Natural killer cell (primary cell): Measurements from ENCODE around the gene PARD3B. TPM values are rescaled to one million over a fixed set of nuclear protein-coding genes. Genes with fewer than 3 reads are reported as not detected.

Experiments
- ATAC-seq, 3 donors: fragments of 150-1000 bp in 2 of 3; fragments of 200-7000 bp in 1 of 3; cut with Tn5 transposase; 1 replicate in 1 of 3; 2 replicates in 2 of 3; pipeline ENCODE4 v1.10.0; 2021; ENCODE audit warnings: mild to moderate bottlenecking in 2 of 3, moderate library complexity in 2 of 3
- DNase-seq, 2 donors: peaks; one replicate each; pipeline versions ENCODE4 v3.0.0 to v3.0.0-alpha.2; 2013 to 2021; ENCODE audit warnings: mixed read lengths in 1 of 2
- H3K27ac ChIP-seq: one replicate; pipeline ENCODE4 v1.5.1; 2013; ENCODE audit warnings: mild to moderate bottlenecking, low read length
- H3K27me3 ChIP-seq: one replicate; pipeline ENCODE4 v1.6.1; 2013; ENCODE audit warnings: low read length; ENCODE audit not compliant: control insufficient read depth, insufficient read depth
- H3K36me3 ChIP-seq: one replicate; pipeline ENCODE4 v1.6.1; 2013; ENCODE audit warnings: low read length; ENCODE audit not compliant: control insufficient read depth, insufficient read depth
- H3K4me1 ChIP-seq: one replicate; pipeline ENCODE4 v1.6.1; 2013; ENCODE audit warnings: low read length; ENCODE audit not compliant: control insufficient read depth, insufficient read depth
- H3K4me3 ChIP-seq: one replicate; pipeline ENCODE4 v1.5.1; 2013; ENCODE audit warnings: low read length
- H3K9me3 ChIP-seq: one replicate; pipeline ENCODE4 v1.6.1; 2013; ENCODE audit warnings: low read length; ENCODE audit not compliant: control insufficient read depth, insufficient read depth
- H3K27ac Mint-ChIP-seq, 2 donors: one replicate each; pipeline ENCODE4 v1.8.0; 2022; ENCODE audit warnings: mild to moderate bottlenecking in 2 of 2, mixed read lengths in 2 of 2, moderate library complexity in 1 of 2
- H3K27me3 Mint-ChIP-seq, 2 donors: one replicate each; pipeline ENCODE4 v1.8.0; 2022; ENCODE audit warnings: low read depth in 2 of 2, mixed read lengths in 2 of 2
- H3K36me3 Mint-ChIP-seq: one replicate; pipeline ENCODE4 v1.8.0; 2022; ENCODE audit warnings: mixed read lengths
- H3K4me1 Mint-ChIP-seq, 2 donors: one replicate each; pipeline ENCODE4 v1.8.0; 2022; ENCODE audit warnings: mixed read lengths in 2 of 2
- H3K4me3 Mint-ChIP-seq: one replicate; pipeline ENCODE4 v1.8.0; 2022; ENCODE audit warnings: mild to moderate bottlenecking, moderate library complexity, mixed read lengths
- H3K9me3 Mint-ChIP-seq, 2 donors: one replicate each; pipeline ENCODE4 v1.8.0; 2022; ENCODE audit warnings: mixed read lengths in 2 of 2
- WGBS: methylation state at CpG from one replicate; pipeline ENCODE4 v1.1.7; 2013; ENCODE audit warnings: missing lambda C conversion rate; ENCODE audit not compliant: insufficient coverage; 5-methylcytosine and 5-hydroxymethylcytosine counted together
- intact Hi-C: fragments of 100-400 bp; cut with micrococcal nuclease; formaldehyde crosslinking; loops from one replicate; pipeline ENCODE4 v1.14.2; 2022
- total RNA-seq, 4 donors: library from RNA; stranded (reverse); fragments of 120-200 nt in 1 of 4; gene quantifications; one replicate each; pipeline versions ENCODE4 v1.2.3 to v1.2.4, GENCODE V29; 2013 to 2022
- TF ChIP-seq, protein P1 (sequence below): fragments of 200-600 bp; IDR thresholded peaks from one replicate; pipeline ENCODE4 v1.8.0; 2022; ENCODE audit warnings: antibody characterized with exemption

Gene PARD3B
- total RNA-seq, 3 donors from 2014 or later (not counting 1 experiment from before 2014, with no cell fraction given), result 0.13 to 0.45 TPM; not detected in 1

DNA sequence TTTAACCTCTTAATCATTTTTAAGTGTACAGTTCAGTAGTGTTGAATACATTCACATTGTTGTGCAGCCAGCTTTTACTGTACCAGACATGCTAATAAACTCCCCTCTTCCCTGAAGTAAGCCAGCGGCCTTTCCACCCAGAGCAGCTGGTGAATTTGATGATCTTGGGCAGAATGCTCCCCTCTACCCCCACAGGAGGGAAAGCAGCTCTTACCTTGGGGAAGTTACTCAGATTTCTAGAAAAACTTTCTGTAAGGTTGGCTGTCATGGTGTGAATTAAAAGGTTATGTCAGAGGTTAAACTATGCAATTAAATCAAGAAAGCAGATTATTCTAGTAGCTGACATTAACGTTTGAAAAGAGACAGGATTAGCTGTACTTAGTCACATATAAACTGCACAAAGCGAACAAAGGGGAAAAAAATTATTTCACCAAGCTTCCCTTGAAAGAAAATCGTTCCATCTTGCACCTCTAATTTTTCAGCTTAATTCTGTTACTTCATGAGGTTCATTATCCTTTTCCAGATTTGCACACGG is 738.5 kb downstream of the PARD3B start:
- Histone ChIP-seq H3K9me3 (no peaks in the 10 kb centered on the region), H3K27ac (no peak overlapping the region), H3K4me1 (no peaks in the 10 kb centered on the region), H3K27me3 (no peaks in the 10 kb centered on the region), H3K4me3 (no peak overlapping the region), H3K36me3 (no peaks in the 10 kb centered on the region)
- TF ChIP-seq, protein P1, sequence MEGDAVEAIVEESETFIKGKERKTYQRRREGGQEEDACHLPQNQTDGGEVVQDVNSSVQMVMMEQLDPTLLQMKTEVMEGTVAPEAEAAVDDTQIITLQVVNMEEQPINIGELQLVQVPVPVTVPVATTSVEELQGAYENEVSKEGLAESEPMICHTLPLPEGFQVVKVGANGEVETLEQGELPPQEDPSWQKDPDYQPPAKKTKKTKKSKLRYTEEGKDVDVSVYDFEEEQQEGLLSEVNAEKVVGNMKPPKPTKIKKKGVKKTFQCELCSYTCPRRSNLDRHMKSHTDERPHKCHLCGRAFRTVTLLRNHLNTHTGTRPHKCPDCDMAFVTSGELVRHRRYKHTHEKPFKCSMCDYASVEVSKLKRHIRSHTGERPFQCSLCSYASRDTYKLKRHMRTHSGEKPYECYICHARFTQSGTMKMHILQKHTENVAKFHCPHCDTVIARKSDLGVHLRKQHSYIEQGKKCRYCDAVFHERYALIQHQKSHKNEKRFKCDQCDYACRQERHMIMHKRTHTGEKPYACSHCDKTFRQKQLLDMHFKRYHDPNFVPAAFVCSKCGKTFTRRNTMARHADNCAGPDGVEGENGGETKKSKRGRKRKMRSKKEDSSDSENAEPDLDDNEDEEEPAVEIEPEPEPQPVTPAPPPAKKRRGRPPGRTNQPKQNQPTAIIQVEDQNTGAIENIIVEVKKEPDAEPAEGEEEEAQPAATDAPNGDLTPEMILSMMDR, result no peak
- Mint-ChIP-seq H3K4me1 (no peaks in the 10 kb centered on the region), H3K9me3 (peaks cover 0 to 4% of the 10 kb centered on the region in 2 donors), H3K27me3 (peaks cover 0 to 3% of the 10 kb centered on the region in 2 donors), H3K4me3 (no peak overlapping the region), H3K36me3 (no peaks in the 10 kb centered on the region), H3K27ac (no peak overlapping the region)
- WGBS, result 79% methylated on average over 5 of the region's 5 CpGs
- DNase-seq (no peak), ATAC-seq (no peak)
- intact Hi-C loops, result no loop called here

DNA sequence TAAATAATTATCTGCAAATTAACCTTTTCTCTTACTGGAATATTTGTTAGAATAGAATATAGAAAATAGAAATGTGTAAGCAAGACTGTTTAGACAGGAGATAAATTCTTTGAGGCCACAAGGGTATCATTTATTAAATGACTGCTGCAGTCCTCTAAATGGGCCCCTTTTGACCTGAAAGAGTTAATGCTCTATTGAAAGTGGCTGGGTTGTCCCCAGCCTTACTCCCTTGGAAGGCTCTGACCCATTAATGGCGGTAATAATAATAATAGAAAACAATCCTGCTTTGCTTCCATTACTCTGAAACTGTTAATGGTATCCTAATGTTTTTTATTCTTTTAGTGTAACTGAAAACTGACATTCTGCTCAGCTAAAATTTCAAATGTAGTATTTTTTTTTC is 739.1 kb downstream of the PARD3B start:
- Histone ChIP-seq H3K27ac (no peak overlapping the region), H3K9me3 (no peaks in the 10 kb centered on the region), H3K4me3 (no peak overlapping the region), H3K27me3 (no peaks in the 10 kb centered on the region), H3K36me3 (no peaks in the 10 kb centered on the region), H3K4me1 (no peaks in the 10 kb centered on the region)
- no peak for ATAC-seq
- Mint-ChIP-seq H3K4me1 (no peaks in the 10 kb centered on the region), H3K27me3 (peaks cover 0 to 3% of the 10 kb centered on the region in 2 donors), H3K27ac (no peak overlapping the region), H3K36me3 (no peaks in the 10 kb centered on the region), H3K4me3 (no peak overlapping the region), H3K9me3 (peaks cover 0 to 4% of the 10 kb centered on the region in 2 donors)
- DNase-seq, result no peak
- TF ChIP-seq, protein P1, result no peak
- intact Hi-C loops, result no loop called here
- WGBS, result no CpG with 5 or more reads among the region's 1 CpG

DNA sequence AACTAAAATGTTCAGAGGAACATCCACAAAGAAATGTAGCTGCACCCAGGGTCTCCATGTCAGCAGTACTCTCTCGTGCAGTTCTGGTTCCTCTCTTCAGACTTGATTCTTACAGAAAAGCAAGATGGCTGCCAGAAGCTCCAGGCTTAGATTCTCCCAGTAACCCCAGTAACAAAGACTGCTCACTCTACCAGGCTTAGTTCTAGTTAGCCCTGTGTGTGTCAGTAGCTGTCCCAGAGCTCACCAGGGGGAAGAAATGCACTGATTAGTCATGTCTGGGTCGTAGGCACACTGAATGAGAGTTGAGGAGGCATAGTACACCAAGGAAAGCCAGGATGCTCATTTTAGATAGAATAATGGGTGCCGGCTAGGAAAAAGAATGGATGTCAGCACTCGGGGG is 742.0 kb downstream of the PARD3B start:
- Mint-ChIP-seq H3K4me3 (no peak overlapping the region), H3K36me3 (no peaks in the 10 kb centered on the region), H3K4me1 (no peaks in the 10 kb centered on the region), H3K9me3 (peaks cover 0 to 4% of the 10 kb centered on the region in 2 donors), H3K27me3 (peaks cover 0 to 3% of the 10 kb centered on the region in 2 donors), H3K27ac (no peak overlapping the region)
- TF ChIP-seq, protein P1, result no peak
- H3K4me1 ChIP-seq, result no peaks in the 10 kb centered on the region
- no peaks in the 10 kb centered on the region for H3K36me3 ChIP-seq
- intact Hi-C loops, result no loop called here
- no peak overlapping the region for H3K27ac ChIP-seq
- ATAC-seq (no peak), DNase-seq (no peak)
- 80% methylated on average over 4 of the region's 4 CpGs for WGBS
- H3K4me3 ChIP-seq, result no peak overlapping the region
- H3K9me3 ChIP-seq, result no peaks in the 10 kb centered on the region
- H3K27me3 ChIP-seq, result no peaks in the 10 kb centered on the region

DNA sequence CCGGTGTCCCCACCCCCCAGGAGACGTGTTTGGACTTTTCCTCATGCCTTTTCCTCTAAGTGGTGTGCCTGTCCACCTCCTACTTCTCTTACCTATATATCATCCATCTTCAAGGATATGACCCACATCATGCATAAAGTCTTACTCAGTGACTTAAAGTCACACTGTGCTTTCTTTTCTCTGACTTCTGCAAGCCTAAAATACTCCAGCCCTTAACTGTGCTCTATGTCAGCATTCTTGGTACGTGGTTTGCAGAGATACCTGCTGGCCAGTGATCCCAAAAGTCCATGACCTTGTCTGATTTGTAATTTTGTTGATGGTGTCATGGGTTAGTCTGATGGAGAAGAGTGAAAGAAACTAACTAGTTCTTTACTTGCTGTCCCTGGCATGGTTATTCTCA is 743.4 kb downstream of the PARD3B start:
- H3K9me3 ChIP-seq, result no peaks in the 10 kb centered on the region
- no peaks in the 10 kb centered on the region for H3K4me1 ChIP-seq
- Mint-ChIP-seq H3K27me3 (peaks cover 0 to 3% of the 10 kb centered on the region in 2 donors), H3K9me3 (peaks cover 0 to 4% of the 10 kb centered on the region in 2 donors), H3K27ac (no peak overlapping the region), H3K4me1 (no peaks in the 10 kb centered on the region), H3K4me3 (no peak overlapping the region), H3K36me3 (no peaks in the 10 kb centered on the region)
- H3K27ac ChIP-seq, result no peak overlapping the region
- no peaks in the 10 kb centered on the region for H3K36me3 ChIP-seq
- 69% methylated on average over 3 of the region's 3 CpGs for WGBS
- H3K27me3 ChIP-seq, result no peaks in the 10 kb centered on the region
- DNase-seq (no peak), ATAC-seq (no peak)
- intact Hi-C loops, result no loop called here
- TF ChIP-seq, protein P1, result no peak
- no peak overlapping the region for H3K4me3 ChIP-seq
